HCT116 (cell line): ENCODE measurements around the gene GRIA1. TPM values are rescaled to one million over a fixed set of nuclear protein-coding genes. Genes with fewer than 3 reads are reported as not detected.

ENCODE experiments used
- ATAC-seq: fragments of 200-7000 bp; cut with Tn5 transposase; 2 replicates; pipeline ENCODE4 v1.9.1; 2020; ENCODE audit warnings: mild to moderate bottlenecking, moderate library complexity
- BruUV-seq: library from RNA; stranded (reverse); fragments of 400-500 nt; replicated peaks from 2 replicates; lab custom pipeline; 2021; lab: Mats Ljungman, UMichigan
- CTCF ChIA-PET: fragments of 300-600 bp; sonication (Branson Sonifier 250); formaldehyde crosslinking; loops from one replicate; lab custom pipeline; 2021; ENCODE audit warnings: antibody characterized with exemption; lab: Charles Lee
- POLR2A ChIA-PET: fragments of 300-600, 350-600 bp; sonication (Branson Sonifier 250); formaldehyde crosslinking; loops from one replicate; lab custom pipeline; 2021; ENCODE audit warnings: antibody characterized with exemption; lab: Charles Lee
- RAD21 ChIA-PET, 2 experiments: fragments of 300-600 bp; sonication (Branson Sonifier 250); formaldehyde crosslinking; loops; one replicate each; lab custom pipeline; 2023; ENCODE audit warnings: low total read pairs in 2 of 2; ENCODE audit not compliant: uncharacterized antibody in 2 of 2, unreplicated experiment in 2 of 2, low non-redundant PET in 1 of 2; lab: Charles Lee
- DNase-seq: peaks from one replicate; pipeline ENCODE4 v3.0.0-alpha.2; 2010; ENCODE audit warnings: low read depth, low spot score
- H2AFZ ChIP-seq: fragments of 200-600 bp; shearing (Covaris generic), sonication (generic); 2 replicates; pipeline ENCODE4 v1.6.1; 2017; ENCODE audit warnings: low read depth, mixed run types, mixed read lengths, antibody characterized with exemption, low read length; ENCODE audit not compliant: poor library complexity, severe bottlenecking
- H3K27ac ChIP-seq: 2 replicates; pipeline ENCODE4 v1.5.1; 2012; ENCODE audit warnings: low read depth, low read length
- H3K27me3 ChIP-seq: fragments of 200-600 bp; sonication (generic); 2 replicates; pipeline ENCODE4 v1.6.1; 2016; ENCODE audit warnings: mixed run types, low read length, mixed read lengths; ENCODE audit not compliant: insufficient read depth
- H3K36me3 ChIP-seq, 2 experiments: fragments of 200-500 bp in 1 of 2; fragments of 200-600 bp in 1 of 2; sonication (Bioruptor generic) in 1 of 2; sonication (generic) in 1 of 2; 2 replicates each; pipeline versions ENCODE4 v1.5.1 to v1.6.1; 2014 to 2016; ENCODE audit warnings: low read length in 2 of 2, inconsistent platforms in 1 of 2, mixed read lengths in 1 of 2, mixed run types in 1 of 2; ENCODE audit not compliant: insufficient read depth in 2 of 2, control insufficient read depth in 1 of 2
- H3K4me1 ChIP-seq, 2 experiments: fragments of 200-600 bp in 1 of 2; sonication (generic) in 1 of 2; 2 replicates each; pipeline versions ENCODE4 v1.5.1 to v1.6.1; 2012 to 2017; ENCODE audit warnings: low read length in 2 of 2, inconsistent platforms in 1 of 2, mild to moderate bottlenecking in 1 of 2, mixed read lengths in 1 of 2, mixed run types in 1 of 2, moderate library complexity in 1 of 2; ENCODE audit not compliant: insufficient read depth in 2 of 2, control insufficient read depth in 1 of 2
- H3K4me2 ChIP-seq: fragments of 200-600 bp; sonication (generic); 2 replicates; pipeline ENCODE4 v1.6.1; 2017; ENCODE audit warnings: mixed run types, low read length, mixed read lengths
- H3K4me3 ChIP-seq, 2 experiments: fragments of 200-600 bp in 1 of 2; sonication (generic) in 1 of 2; replicated peaks in 1 of 2; 2 replicates each; pipeline ENCODE4 v1.5.1; 2011 to 2016; ENCODE audit warnings: low read length in 2 of 2, control low read depth in 1 of 2, low read depth in 1 of 2, mild to moderate bottlenecking in 1 of 2, mixed read lengths in 1 of 2, mixed run types in 1 of 2
- H3K79me2 ChIP-seq: fragments of 200-600 bp; sonication (generic); 2 replicates; pipeline ENCODE4 v1.6.1; 2017; ENCODE audit warnings: mild to moderate bottlenecking, mixed run types, low read length, moderate library complexity, mixed read lengths; ENCODE audit not compliant: insufficient read depth
- H3K9ac ChIP-seq: fragments of 200-600 bp; sonication (generic); 2 replicates; pipeline ENCODE4 v1.6.1; 2016; ENCODE audit warnings: low read length, mixed read lengths
- H3K9me2 ChIP-seq: fragments of 200-600 bp; sonication (generic), shearing (Covaris generic); 2 replicates; pipeline ENCODE4 v1.6.1; 2017; ENCODE audit warnings: mixed run types, mild to moderate bottlenecking, moderate library complexity; ENCODE audit not compliant: insufficient read depth
- H3K9me3 ChIP-seq, 2 experiments: fragments of 200-500 bp in 1 of 2; fragments of 200-600 bp in 1 of 2; sonication (Bioruptor generic) in 1 of 2; sonication (generic) in 1 of 2; 2 replicates each; pipeline ENCODE4 v1.6.1; 2014 to 2017; ENCODE audit warnings: low read length in 2 of 2, mixed read lengths in 2 of 2, inconsistent platforms in 1 of 2, low read depth in 1 of 2, mild to moderate bottlenecking in 1 of 2, mixed run types in 1 of 2, moderate library complexity in 1 of 2; ENCODE audit not compliant: control insufficient read depth in 1 of 2, insufficient read depth in 1 of 2
- H4K20me1 ChIP-seq: fragments of 200-600 bp; sonication (generic), shearing (Covaris generic); 2 replicates; pipeline ENCODE4 v1.6.1; 2017; ENCODE audit warnings: mixed run types, mild to moderate bottlenecking, moderate library complexity; ENCODE audit not compliant: insufficient read depth
- CBX3 ChIP-seq: IDR thresholded peaks from 2 replicates; pipeline ENCODE4 v1.6.1; 2012; ENCODE audit warnings: low read depth
- CEBPB ChIP-seq: IDR thresholded peaks from 2 replicates; pipeline ENCODE4 v1.6.1; 2012; ENCODE audit warnings: low read depth
- EGR1 ChIP-seq: IDR thresholded peaks from 2 replicates; pipeline ENCODE4 v1.6.1; 2012; ENCODE audit warnings: low read depth
- ELF1 ChIP-seq: IDR thresholded peaks from 2 replicates; pipeline ENCODE4 v1.6.1; 2012; ENCODE audit warnings: low read depth, borderline replicate concordance
- EZH2 ChIP-seq: fragments of 200-600 bp; sonication (generic); IDR thresholded peaks from 2 replicates; pipeline ENCODE4 v1.6.1; 2017; ENCODE audit warnings: antibody characterized with exemption, mixed run types
- EZH2phosphoT487 ChIP-seq: fragments of 200-600 bp; IDR thresholded peaks from 2 replicates; pipeline ENCODE4 v1.6.1; 2018; ENCODE audit warnings: antibody characterized with exemption, borderline replicate concordance
- JUND ChIP-seq: IDR thresholded peaks from 2 replicates; pipeline ENCODE4 v1.6.1; 2012
- POLR2A ChIP-seq: IDR thresholded peaks from 2 replicates; pipeline ENCODE4 v1.7.0; 2011; ENCODE audit warnings: borderline replicate concordance; ENCODE audit not compliant: insufficient read depth, insufficient read length; ENCODE audit errors: extremely low read depth
- RAD21 ChIP-seq: IDR thresholded peaks from 2 replicates; pipeline ENCODE4 v1.6.1; 2012; ENCODE audit warnings: low read depth, mild to moderate bottlenecking
- SIN3A ChIP-seq: IDR thresholded peaks from 2 replicates; pipeline ENCODE4 v1.6.1; 2012; ENCODE audit warnings: low read depth
- SP1 ChIP-seq: IDR thresholded peaks from 2 replicates; pipeline ENCODE4 v1.6.1; 2012; ENCODE audit warnings: low read depth
- SRF ChIP-seq: IDR thresholded peaks from 2 replicates; pipeline ENCODE4 v1.6.1; 2012; ENCODE audit warnings: low read depth
- TCF7L2 ChIP-seq: IDR thresholded peaks from 2 replicates; pipeline ENCODE4 v1.7.0; 2011; ENCODE audit warnings: borderline replicate concordance, inconsistent platforms; ENCODE audit not compliant: insufficient read depth, insufficient read length; ENCODE audit errors: extremely low read depth
- ZFX ChIP-seq: fragments of 450-650 bp; IDR thresholded peaks from 2 replicates; pipeline ENCODE4 v1.6.1; 2017
- intact Hi-C: fragments of 100-400 bp; cut with micrococcal nuclease; formaldehyde crosslinking; loops from 2 replicates; pipeline ENCODE4 v1.10.0; 2022
- total RNA-seq: library from RNA; stranded (reverse); gene quantifications from one replicate; pipeline ENCODE4 v1.2.1, GENCODE V29; 2021; ENCODE audit not compliant: unreplicated experiment
- TF ChIP-seq, protein P1 (sequence below), 3 experiments: fragments of 200-600 bp in 1 of 3; sonication (generic) in 1 of 3; IDR thresholded peaks in 2 of 3; conservative IDR thresholded peaks in 1 of 3; 2 replicates each; pipeline ENCODE4 v1.5.1; 2012 to 2017; ENCODE audit warnings: low read depth in 2 of 3, low read length in 2 of 3, antibody characterized with exemption in 1 of 3, borderline replicate concordance in 1 of 3, control low read depth in 1 of 3, mild to moderate bottlenecking in 1 of 3, mixed read lengths in 1 of 3, mixed run types in 1 of 3, moderate library complexity in 1 of 3; ENCODE audit not compliant: insufficient read depth in 1 of 3
- TF ChIP-seq, protein P2 (sequence below): IDR thresholded peaks from 2 replicates; pipeline ENCODE4 v1.6.1; 2012
- TF ChIP-seq, protein P3 (sequence below): IDR thresholded peaks from 2 replicates; pipeline ENCODE4 v1.6.1; 2012; ENCODE audit warnings: low read depth

Gene GRIA1
- total RNA-seq, 1 experiment from 2014 or later: not detected

DNA sequence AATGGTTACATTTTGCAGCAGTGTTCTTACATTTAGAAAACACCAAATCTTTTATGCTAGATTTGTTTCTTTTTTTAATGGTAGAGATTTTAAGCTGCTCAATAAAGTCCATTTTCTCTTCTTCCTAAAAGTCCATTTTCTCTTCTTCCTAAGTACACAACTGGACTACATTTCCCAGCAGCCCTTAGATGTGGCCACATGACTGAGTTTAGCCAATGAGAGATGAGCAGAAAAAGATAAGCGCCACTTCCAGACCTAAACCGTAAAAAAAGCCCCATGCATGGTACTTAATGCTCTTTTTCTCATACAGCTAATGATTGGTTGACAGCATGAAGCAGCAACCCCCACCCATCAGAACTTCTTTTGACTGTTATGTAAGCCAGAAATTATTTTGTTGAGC is 341.5 kb downstream of the GRIA1 start:
- no peak overlapping the region for H3K4me3 ChIP-seq
- POLR2A ChIA-PET: no interaction called here
- intact Hi-C loops: no loop called here
- H3K4me1 ChIP-seq: no peaks in the 10 kb centered on the region
- H3K9me3 ChIP-seq: no peaks in the 10 kb centered on the region
- H3K36me3 ChIP-seq: no peaks in the 10 kb centered on the region
- H4K20me1 ChIP-seq: no peaks in the 10 kb centered on the region
- H3K27me3 ChIP-seq: 0 out of 2 replicates have a peak, but pooled peaks cover 4% of the 10 kb centered on the region
- CTCF ChIA-PET: interaction anchor here (0.8 kb wide), 1 partner anchor 133 kb away, joined by 3 read pairs; no protein-coding TSS in a partner anchor
- no peaks in the 10 kb centered on the region for H3K9me2 ChIP-seq
- BruUV-seq: no TSS peak
- 0 out of 2 replicates have a peak overlapping the region, but pooled peaks have one; percentile 28 for H3K4me2 ChIP-seq
- RAD21 ChIA-PET: no interaction called here
- peak; percentile 71 for TF ChIP-seq SP1
- TF ChIP-seq EGR1: no peak
- TF ChIP-seq CEBPB: no peak
- peak; percentile 26; the same call in 1 of the 2 replicates for TF ChIP-seq CBX3
- no peak for TF ChIP-seq SRF
- TF ChIP-seq EZH2: no peak
- TF ChIP-seq, protein P1, sequence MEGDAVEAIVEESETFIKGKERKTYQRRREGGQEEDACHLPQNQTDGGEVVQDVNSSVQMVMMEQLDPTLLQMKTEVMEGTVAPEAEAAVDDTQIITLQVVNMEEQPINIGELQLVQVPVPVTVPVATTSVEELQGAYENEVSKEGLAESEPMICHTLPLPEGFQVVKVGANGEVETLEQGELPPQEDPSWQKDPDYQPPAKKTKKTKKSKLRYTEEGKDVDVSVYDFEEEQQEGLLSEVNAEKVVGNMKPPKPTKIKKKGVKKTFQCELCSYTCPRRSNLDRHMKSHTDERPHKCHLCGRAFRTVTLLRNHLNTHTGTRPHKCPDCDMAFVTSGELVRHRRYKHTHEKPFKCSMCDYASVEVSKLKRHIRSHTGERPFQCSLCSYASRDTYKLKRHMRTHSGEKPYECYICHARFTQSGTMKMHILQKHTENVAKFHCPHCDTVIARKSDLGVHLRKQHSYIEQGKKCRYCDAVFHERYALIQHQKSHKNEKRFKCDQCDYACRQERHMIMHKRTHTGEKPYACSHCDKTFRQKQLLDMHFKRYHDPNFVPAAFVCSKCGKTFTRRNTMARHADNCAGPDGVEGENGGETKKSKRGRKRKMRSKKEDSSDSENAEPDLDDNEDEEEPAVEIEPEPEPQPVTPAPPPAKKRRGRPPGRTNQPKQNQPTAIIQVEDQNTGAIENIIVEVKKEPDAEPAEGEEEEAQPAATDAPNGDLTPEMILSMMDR (IDR thresholded peaks at IDR 0.05 in 2 of 3, conservative IDR thresholded peaks at IDR 0.05 in 1 of 3; ENCODE audit: borderline replicate concordance in 1 of 3, insufficient read depth in 1 of 3, low read depth in 2 of 3, low read length in 2 of 3): no peak
- TF ChIP-seq ZFX: no peak
- TF ChIP-seq, protein P2, sequence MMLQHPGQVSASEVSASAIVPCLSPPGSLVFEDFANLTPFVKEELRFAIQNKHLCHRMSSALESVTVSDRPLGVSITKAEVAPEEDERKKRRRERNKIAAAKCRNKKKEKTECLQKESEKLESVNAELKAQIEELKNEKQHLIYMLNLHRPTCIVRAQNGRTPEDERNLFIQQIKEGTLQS: no peak
- no peak for TF ChIP-seq SIN3A
- no peak for TF ChIP-seq RAD21
- no peak for TF ChIP-seq TCF7L2
- no peak for TF ChIP-seq POLR2A
- TF ChIP-seq EZH2phosphoT487: no peak
- no peak for TF ChIP-seq JUND
- TF ChIP-seq, protein P3, sequence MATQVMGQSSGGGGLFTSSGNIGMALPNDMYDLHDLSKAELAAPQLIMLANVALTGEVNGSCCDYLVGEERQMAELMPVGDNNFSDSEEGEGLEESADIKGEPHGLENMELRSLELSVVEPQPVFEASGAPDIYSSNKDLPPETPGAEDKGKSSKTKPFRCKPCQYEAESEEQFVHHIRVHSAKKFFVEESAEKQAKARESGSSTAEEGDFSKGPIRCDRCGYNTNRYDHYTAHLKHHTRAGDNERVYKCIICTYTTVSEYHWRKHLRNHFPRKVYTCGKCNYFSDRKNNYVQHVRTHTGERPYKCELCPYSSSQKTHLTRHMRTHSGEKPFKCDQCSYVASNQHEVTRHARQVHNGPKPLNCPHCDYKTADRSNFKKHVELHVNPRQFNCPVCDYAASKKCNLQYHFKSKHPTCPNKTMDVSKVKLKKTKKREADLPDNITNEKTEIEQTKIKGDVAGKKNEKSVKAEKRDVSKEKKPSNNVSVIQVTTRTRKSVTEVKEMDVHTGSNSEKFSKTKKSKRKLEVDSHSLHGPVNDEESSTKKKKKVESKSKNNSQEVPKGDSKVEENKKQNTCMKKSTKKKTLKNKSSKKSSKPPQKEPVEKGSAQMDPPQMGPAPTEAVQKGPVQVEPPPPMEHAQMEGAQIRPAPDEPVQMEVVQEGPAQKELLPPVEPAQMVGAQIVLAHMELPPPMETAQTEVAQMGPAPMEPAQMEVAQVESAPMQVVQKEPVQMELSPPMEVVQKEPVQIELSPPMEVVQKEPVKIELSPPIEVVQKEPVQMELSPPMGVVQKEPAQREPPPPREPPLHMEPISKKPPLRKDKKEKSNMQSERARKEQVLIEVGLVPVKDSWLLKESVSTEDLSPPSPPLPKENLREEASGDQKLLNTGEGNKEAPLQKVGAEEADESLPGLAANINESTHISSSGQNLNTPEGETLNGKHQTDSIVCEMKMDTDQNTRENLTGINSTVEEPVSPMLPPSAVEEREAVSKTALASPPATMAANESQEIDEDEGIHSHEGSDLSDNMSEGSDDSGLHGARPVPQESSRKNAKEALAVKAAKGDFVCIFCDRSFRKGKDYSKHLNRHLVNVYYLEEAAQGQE: no peak
- no peak for TF ChIP-seq ELF1
- no peak overlapping the region for H3K9ac ChIP-seq
- no peaks in the 10 kb centered on the region for H3K79me2 ChIP-seq
- peak; percentile 90 for ATAC-seq
- no peak overlapping the region for H3K27ac ChIP-seq
- DNase-seq: peak; percentile 60
- peak overlapping the region; percentile 96 for H2AFZ ChIP-seq
